HG03196 (cell line): Measurements from ENCODE around the gene TRAPPC12.
"Not testable (repeated sequence)": the region's sequence is repeated elsewhere in the genome, so short reads cannot be mapped to it uniquely, and the experiment has no call there.

Experiments used
- ATAC-seq: cut with Tn5 transposase; IDR thresholded peaks from one replicate; pipeline ENCODE4 v1.9.1; 2021; ENCODE audit not compliant: unreplicated experiment

The TRAPPC12 gene

GRCh38 chr2:3368261-3368722 is 11.2 kb upstream of the TRAPPC12 start:
- no peak for ATAC-seq

GRCh38 chr2:3369340-3370181 is 9.9 kb upstream of the TRAPPC12 start:
- not testable (repeated sequence) for ATAC-seq

- no peak for ATAC-seq
These were observed 2.7 kb upstream of the TRAPPC12 start for GRCh38 chr2:3376821-3377220.

GRCh38 chr2:3377279-3377611 is 2.2 kb upstream of the TRAPPC12 start:
- peak; percentile 9 for ATAC-seq

DNA sequence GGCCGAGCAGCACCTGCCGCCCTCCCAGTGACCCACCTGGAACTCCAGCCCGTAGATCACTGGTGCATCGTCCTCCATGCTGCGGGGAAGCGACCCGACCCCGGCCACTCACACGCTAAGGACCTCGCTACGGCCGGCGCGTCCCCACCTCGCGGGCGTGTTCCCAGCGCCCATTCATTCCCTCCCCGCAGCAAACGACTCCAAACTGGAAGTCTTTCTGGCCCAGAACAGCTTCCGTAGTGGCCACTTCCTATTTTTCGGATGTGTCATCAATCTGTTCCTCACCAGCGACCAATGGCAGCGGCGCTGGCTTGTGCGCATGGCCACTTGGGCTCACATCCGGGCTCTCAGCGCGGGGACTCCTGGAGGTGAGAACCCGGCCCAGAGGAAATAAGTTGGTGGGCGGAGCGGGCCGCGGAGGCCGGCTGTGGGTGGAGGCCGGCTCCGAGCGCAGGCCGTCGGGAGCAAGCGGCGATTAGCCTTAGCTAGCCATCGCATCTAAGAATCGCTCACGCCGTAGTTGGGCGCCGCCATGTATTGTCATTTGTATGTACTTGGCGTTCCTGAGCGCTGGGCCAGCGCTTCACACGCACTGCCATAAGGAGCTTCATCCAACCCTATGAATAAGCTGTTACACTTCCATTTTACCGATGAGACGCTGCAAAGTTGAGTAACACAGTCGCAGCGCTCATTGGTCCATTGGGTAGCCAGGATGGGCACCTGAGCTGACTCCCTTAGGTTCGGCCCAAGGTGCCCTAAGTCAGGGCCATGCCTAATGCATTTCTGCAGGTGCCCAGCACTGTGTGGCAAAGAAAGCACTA is 1.7 kb upstream of the TRAPPC12 start, which contains the start of gene EIPR1:
TSS of gene EIPR1 (minus strand) at position 207 of the 821 bp plus-strand sequence. CDS start at position 78, 129 bp downstream.
- ATAC-seq: peak; percentile 85

GRCh38 chr2:3379339-3379646 is 201 bp upstream of the TRAPPC12 start:
- no peak for ATAC-seq

DNA sequence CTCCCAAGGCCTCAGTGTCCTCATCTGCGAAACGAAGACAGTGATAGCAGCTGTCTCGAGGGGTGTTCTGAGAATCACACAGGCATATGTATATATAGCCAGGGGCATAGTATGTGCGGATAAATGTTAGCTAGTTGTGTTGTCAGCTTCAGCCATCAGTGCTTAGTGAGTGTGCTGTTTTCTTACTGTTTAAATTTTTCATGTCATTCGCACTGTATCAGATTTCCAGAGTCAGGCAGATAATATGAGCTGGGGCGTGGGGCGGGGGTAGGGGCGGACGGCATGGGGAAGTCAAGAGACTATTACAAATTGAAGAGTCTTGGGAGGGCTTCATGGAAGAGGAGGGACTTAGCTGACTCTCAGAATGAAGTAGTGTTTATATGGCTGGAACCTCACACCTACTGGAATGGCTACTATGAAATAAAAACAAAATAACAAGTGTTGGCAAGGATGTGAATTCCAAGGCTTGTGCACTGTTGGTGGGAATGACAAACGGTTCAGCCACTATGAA is 7.0 kb downstream of the TRAPPC12 start:
- no peak for ATAC-seq

- ATAC-seq: no peak
These were observed 7.5 kb downstream of the TRAPPC12 start for GRCh38 chr2:3387011-3387410.

DNA sequence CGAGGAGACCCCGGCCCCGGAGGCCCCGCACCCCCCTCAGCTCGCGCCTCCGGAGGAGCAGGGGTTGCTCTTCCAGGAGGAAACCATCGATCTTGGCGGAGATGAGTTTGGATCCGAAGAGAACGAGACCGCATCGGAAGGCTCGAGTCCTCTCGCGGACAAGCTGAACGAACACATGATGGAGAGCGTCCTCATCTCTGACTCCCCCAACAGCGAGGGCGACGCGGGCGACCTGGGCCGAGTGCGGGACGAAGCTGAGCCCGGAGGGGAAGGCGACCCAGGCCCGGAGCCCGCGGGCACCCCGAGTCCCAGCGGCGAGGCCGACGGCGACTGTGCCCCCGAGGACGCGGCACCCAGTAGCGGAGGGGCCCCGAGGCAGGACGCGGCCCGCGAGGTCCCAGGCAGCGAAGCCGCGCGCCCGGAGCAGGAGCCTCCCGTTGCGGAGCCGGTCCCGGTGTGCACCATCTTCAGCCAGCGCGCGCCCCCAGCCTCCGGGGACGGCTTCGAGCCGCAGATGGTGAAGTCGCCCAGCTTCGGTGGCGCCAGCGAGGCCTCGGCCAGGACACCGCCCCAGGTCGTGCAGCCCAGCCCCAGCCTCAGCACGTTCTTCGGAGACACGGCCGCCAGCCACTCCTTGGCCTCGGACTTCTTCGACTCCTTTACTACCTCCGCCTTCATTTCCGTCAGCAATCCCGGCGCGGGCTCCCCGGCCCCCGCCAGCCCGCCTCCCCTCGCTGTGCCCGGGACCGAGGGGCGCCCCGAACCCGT is 8.3 kb downstream of the TRAPPC12 start:
- no peak for ATAC-seq

DNA sequence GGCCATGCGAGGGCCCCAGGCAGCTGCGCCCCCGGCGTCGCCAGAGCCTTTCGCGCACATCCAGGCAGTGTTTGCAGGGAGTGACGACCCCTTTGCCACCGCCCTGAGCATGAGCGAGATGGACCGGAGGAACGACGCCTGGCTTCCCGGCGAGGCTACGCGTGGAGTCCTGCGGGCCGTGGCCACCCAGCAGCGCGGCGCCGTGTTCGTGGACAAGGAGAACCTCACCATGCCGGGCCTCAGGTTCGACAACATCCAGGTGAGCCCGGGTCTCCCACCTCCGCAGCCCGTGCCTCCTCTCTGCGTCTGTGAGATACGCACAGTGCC is 8.9 kb downstream of the TRAPPC12 start:
- no peak for ATAC-seq

DNA sequence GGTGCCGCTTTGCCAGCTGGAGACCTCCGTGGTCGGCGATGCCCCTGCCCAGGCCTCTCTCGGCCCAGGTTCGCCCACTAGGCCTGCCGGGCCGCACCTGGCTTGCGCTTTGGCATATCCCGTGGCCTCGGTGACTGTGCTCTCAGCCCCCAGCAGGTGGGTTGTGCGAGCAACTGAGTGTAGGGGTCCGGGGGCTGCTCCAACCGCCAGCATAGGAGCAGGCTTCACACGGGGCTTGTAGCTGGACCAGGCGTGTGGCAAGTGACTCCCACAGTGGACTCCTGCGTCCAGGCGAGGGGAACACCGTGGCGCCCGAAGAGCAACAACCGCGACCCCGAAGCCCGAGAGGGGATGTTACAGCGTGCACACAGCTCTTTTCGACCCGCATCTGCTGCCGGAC is 9.7 kb downstream of the TRAPPC12 start:
- ATAC-seq: no peak

GRCh38 chr2:3390041-3390440 is 10.5 kb downstream of the TRAPPC12 start:
- ATAC-seq: no peak

DNA sequence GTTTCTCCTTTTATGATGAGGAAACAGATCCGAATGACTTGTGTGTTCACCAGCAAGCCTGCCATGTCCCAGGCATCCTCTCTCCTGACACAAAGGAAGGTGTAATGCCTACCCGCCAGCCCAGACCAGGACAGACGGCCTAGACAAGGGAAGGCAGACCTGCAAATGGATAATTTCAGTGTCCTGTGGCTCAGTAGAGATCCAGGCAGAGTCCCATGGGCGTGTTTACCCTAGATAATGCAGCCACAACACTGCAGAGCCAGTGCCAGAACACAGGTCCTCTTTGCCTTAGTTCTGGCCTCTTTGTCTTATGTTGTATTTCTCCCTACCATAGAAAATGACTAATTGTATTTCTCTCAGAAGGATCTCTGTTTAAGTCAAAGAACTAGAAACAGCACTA is 12.7 kb downstream of the TRAPPC12 start:
- ATAC-seq: no peak

DNA sequence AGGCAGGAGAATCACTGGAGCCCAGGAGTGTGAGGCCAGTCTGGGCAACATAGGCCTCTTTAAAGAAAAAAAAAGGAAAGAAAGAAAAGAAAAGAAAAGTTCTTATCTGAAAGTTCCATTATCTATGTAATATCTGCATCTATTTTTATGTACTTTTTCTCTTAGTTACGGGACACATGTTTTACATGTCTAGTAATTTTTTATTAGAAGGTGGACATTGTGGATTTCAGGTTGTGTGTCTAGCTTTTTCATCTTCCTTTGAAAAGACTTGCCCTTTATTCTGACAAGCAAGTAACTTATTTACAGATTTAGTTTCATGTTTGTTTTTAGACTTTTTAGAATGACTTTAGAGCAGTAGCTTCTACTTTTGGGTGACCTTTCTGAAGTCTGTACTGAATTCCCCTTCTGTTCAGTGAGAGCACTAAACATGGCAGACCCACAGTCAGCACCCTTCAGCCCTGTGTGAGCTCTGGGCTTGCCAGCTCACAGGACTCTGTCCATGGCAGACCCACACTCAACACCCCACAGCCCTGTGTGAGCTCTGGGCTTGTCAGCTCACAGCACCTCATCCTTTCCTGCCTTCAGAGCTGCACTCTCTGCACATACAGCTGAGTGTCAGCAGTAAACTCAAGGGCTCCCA is 17.5 kb downstream of the TRAPPC12 start:
- ATAC-seq: peak; percentile 45

GRCh38 chr2:3398857-3399256 is 19.4 kb downstream of the TRAPPC12 start:
- ATAC-seq: no peak

DNA sequence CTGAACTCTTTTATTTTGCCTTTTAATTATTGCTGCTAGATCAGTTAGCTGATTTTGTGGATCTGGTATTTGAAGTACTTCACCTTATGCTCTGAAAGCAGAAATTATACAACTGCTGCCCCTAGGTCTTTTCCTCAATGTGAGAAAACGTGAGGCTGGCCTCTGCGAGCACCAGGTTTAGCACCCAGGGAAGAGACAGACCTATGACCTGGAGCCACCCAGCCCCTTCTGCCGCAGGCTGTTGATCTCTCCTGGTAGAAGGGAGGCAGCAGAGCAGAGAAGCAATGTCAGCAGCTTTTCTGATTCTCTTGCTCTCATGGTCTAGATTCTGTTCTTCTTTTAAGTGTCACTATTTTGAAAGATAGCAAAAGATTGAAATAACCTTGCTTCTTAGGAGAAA is 19.9 kb downstream of the TRAPPC12 start:
- no peak for ATAC-seq

GRCh38 chr2:3399829-3400228 is 20.3 kb downstream of the TRAPPC12 start:
- no peak for ATAC-seq

DNA sequence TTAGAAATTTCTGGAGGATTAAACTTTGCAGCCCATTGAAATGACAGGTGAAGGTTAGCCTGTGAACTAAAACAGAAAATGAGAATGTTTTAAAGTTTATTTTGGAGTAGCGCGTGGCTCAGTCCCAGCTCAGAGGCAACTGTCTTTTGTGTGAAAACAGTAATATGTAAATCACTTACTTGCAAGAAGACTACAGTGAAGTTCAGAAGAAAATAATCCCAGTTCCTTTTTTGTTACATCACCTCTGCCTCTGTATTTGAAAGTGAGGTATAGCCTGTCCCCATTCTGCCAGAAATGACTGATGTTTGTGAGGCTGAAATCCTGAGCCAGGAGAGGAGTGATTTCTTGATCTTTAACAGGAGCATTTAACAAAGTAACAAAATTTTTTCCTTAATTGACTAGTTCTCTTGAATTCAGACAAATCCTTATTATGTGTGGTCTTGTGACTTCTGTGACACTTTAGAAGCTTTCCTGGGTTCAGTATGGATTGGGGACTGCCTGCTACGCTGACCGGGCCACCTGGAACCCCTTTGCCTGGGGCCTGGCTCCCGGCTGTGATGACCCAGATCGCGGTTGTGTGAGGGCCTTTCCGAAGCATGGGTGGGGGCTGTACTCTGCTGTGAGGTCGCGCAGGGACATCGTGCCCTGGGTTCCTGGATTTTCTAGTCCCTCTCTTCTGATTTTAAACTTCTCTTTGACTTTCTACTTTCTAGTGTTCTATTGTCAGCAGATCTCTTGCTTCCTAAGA is 24.3 kb downstream of the TRAPPC12 start:
- peak; percentile 96 for ATAC-seq

DNA sequence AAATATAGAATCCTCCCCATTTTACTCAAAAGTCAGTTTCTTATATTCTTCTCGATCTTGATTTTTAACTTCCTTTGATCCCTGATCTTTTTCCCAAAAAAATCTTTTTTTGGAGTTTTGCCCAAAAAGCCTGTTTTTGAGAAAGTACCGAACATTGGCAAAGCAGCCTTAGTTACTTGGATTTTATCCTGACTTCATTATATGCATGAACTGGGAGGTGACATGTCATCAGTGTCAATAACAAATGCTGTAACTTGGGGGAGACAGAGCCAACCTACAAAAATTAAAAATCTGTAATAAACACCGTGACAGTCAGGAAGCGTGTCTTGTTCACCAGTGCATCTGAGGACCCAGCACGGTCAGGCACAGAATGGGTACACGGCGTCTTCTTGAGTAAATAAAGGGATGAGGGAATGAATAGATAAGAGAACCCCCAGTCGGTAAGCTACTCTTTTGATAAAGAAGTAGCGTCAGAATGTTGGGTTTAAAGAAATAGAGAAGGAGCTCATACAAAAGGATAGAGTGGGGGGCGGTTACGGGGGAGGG is 24.9 kb downstream of the TRAPPC12 start:
- ATAC-seq: no peak

GRCh38 chr2:3405307-3405706 is 25.8 kb downstream of the TRAPPC12 start:
- ATAC-seq: no peak
